ENCODE results near the gene ADSS1.

Gene ADSS1

DNA sequence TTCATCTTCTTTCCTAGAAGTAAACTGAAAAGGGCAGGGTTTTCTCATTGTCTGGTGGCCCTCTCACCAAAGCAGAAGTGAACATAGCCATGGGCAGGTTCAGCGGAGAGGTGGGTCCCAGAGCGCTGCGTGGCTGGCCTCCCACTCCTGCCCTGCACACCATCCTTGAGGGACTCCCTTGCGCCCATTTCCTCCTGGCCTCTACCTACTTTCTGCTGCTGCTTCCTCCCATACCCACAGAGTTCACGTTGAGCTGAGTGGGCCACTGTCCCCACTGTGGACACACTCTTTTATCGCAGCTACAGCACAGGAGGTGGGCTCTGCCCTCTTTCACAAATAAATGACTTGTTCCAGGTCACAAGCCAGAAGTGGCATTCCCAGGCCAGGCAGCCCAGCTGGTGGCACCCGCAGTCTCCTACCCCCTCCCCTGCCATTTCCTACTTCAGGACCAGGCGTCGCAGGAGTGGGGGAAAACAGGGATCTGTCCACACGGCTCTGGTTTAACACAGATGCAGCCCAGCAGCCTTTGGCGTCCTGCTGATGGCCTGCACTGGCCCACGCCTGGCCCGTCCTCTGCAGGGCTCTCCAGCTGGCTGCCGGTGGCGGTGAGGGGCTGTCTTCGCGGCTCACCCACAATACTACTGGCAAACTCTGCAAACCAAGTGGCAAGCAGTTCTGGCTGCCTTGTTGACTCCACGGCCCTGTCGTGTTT lies 33.8 kb downstream of the ADSS1 start:
- in situ Hi-C loops (cut with HindIII; ENCODE audit: low sequenced_read_pairs) = no loop called here
- no peak overlapping the region for H3K4me3 ChIP-seq (ENCODE audit: low read depth, low read length)
- DNase-seq (ENCODE audit: low read depth, low spot score) = no peak
- no peak for TF ChIP-seq CTCF (IDR thresholded peaks at IDR 0.05; ENCODE audit: low read depth, low read length)

GRCh38 chr14:104758981-104759969 lies 35.2 kb downstream of the ADSS1 start:
- in situ Hi-C loops (cut with HindIII; ENCODE audit: low sequenced_read_pairs) = no loop called here
- no peak for TF ChIP-seq CTCF (IDR thresholded peaks at IDR 0.05; ENCODE audit: low read depth, low read length)
- DNase-seq (ENCODE audit: low read depth, low spot score) = no peak
- no peak overlapping the region for H3K4me3 ChIP-seq (ENCODE audit: low read depth, low read length)

DNA sequence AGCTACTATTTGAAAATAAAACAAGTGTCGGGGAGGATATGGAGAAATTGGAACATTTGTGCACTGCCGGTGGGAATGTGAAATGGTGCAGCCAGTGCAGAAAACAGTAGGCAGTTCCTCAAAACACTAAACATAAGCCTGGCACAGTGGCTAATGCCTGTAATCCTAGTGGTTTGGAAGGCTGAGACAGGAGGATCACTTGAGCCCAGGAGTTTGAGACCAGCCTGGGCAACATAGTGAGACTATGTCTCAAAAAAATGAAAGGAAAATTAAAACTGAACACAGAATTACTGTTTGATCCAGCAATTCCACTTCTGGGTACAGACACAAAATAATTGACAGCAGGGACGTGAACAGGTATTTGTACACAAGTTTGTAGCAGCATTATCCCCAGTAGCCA lies 41.5 kb downstream of the ADSS1 start:
- TF ChIP-seq CTCF (IDR thresholded peaks at IDR 0.05; ENCODE audit: low read depth, low read length) = no peak
- no peak overlapping the region for H3K4me3 ChIP-seq (ENCODE audit: low read depth, low read length)
- no peak for DNase-seq (ENCODE audit: low read depth, low spot score)
- in situ Hi-C loops (cut with HindIII; ENCODE audit: low sequenced_read_pairs) = no loop called here

DNA sequence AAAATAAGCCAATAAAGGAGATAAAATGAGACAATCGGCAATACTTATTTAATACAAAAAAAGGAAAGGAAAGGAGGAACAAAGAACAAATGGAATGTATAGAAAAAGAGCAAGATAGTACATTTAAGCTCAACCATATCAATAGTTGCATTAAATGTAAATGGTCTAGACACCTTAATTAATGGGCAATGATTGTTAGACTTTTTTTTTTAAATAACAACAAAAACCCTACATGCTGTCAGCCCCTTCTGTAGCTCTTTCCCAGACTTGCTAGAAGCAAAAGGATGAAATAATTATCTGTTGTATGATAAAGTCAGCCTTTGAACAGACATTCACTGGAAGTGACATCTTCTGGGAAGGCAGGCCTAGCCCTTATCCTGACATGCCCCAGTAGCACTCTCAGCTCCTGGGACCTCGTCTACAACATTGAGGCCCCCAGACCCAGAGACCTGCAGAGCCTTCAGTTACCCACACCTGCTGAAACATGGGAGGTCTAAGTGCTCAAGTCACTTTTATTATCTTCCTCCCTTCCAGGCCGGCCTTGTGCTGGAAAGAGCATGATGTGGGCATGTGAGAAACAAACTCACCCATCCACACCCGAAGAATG lies 42.3 kb downstream of the ADSS1 start:
- no peak for DNase-seq (ENCODE audit: low read depth, low spot score)
- in situ Hi-C loops (cut with HindIII; ENCODE audit: low sequenced_read_pairs) = no loop called here
- H3K4me3 ChIP-seq (ENCODE audit: low read depth, low read length) = no peak overlapping the region
- no peak for TF ChIP-seq CTCF (IDR thresholded peaks at IDR 0.05; ENCODE audit: low read depth, low read length)

GRCh38 chr14:104766863-104767633 lies 43.0 kb downstream of the ADSS1 start:
- no peak for TF ChIP-seq CTCF (IDR thresholded peaks at IDR 0.05; ENCODE audit: low read depth, low read length)
- DNase-seq (ENCODE audit: low read depth, low spot score) = no peak
- in situ Hi-C loops (cut with HindIII; ENCODE audit: low sequenced_read_pairs) = no loop called here
- no peak overlapping the region for H3K4me3 ChIP-seq (ENCODE audit: low read depth, low read length)

GRCh38 chr14:104767634-104767918 lies 43.5 kb downstream of the ADSS1 start:
- no peak for DNase-seq (ENCODE audit: low read depth, low spot score)

More at GRCh38 chr14:104767634-104767918, 43.5 kb downstream of the ADSS1 start:
- in situ Hi-C loops (cut with HindIII; ENCODE audit: low sequenced_read_pairs) = no loop called here
- H3K4me3 ChIP-seq (ENCODE audit: low read depth, low read length) = no peak overlapping the region
- TF ChIP-seq CTCF (IDR thresholded peaks at IDR 0.05; ENCODE audit: low read depth, low read length) = no peak

All from astrocyte of the spinal cord (primary cell).